Measurements from ENCODE around the gene NKD1. TPM values are rescaled to one million over a fixed set of nuclear protein-coding genes. Genes with fewer than 3 reads are reported as not detected.

Gene NKD1
- total RNA-seq, 4 donors from 2014 or later, result 3.5 to 48.1 (median 8.9) TPM

DNA sequence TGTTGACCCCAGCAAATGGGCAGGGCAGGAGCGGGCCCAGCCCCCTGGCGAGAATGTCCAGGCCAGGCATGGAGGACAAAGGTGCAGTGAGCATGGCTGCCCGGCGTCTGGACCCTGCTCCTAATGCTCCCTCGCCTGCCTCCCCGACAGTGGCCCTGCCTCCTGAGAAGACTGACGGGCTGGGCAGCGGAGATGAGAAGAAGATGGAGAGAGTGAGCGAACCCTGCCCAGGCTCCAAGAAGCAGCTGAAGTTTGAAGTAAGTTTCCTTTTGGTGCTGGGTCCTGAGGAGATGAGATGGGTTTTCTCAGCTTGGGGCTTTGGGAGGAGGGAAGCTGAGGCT is 73.2 kb downstream of the NKD1 start:
- H3K4me1 ChIP-seq, result peaks cover 9 to 18% of the 10 kb centered on the region in 2 donors
- TF ChIP-seq, protein P1, sequence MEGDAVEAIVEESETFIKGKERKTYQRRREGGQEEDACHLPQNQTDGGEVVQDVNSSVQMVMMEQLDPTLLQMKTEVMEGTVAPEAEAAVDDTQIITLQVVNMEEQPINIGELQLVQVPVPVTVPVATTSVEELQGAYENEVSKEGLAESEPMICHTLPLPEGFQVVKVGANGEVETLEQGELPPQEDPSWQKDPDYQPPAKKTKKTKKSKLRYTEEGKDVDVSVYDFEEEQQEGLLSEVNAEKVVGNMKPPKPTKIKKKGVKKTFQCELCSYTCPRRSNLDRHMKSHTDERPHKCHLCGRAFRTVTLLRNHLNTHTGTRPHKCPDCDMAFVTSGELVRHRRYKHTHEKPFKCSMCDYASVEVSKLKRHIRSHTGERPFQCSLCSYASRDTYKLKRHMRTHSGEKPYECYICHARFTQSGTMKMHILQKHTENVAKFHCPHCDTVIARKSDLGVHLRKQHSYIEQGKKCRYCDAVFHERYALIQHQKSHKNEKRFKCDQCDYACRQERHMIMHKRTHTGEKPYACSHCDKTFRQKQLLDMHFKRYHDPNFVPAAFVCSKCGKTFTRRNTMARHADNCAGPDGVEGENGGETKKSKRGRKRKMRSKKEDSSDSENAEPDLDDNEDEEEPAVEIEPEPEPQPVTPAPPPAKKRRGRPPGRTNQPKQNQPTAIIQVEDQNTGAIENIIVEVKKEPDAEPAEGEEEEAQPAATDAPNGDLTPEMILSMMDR (IDR thresholded peaks at IDR 0.05), result no peak
- no peak for TF ChIP-seq POLR2A (IDR thresholded peaks at IDR 0.05)
- H3K27ac ChIP-seq, result no peak overlapping the region
- intact Hi-C loops (cut with DNase I; ENCODE audit: low total_unique reads), result no loop called here
- H3K27me3 ChIP-seq, result no peaks in the 10 kb centered on the region
- DNase-seq, result no peak
- no peaks in the 10 kb centered on the region for H3K36me3 ChIP-seq
- no peaks in the 10 kb centered on the region for H3K9me3 ChIP-seq
- H3K4me3 ChIP-seq, result no peak overlapping the region

DNA sequence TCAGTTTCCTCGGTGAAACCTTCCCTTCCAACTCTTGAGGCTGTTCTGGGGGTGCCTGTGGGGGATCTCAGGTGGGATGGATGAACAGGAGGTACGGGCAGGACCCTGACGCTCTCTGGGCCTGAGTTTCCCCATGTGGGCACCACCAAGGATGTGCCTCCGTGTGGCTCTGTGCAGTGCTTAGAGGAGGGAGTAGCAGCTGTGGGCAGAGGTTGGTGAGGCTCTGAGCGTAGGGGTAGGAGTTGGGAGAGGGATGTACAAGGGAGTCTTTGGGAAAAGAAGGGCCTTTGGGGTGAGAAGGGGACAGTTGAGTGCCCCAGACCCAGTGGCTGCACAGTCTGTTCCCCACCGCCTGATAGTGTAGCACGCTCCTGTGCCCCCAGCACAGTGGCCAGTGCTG is 73.8 kb downstream of the NKD1 start:
- Histone ChIP-seq H3K27ac (no peak overlapping the region), H3K36me3 (no peaks in the 10 kb centered on the region), H3K9me3 (no peaks in the 10 kb centered on the region), H3K27me3 (no peaks in the 10 kb centered on the region), H3K4me3 (no peak overlapping the region), H3K4me1 (peaks cover 3 to 15% of the 10 kb centered on the region in 2 donors)
- intact Hi-C loops (cut with DNase I; ENCODE audit: low total_unique reads), result no loop called here
- no peak for TF ChIP-seq POLR2A (IDR thresholded peaks at IDR 0.05)
- TF ChIP-seq, protein P1 (IDR thresholded peaks at IDR 0.05), result no peak
- no peak for DNase-seq

DNA sequence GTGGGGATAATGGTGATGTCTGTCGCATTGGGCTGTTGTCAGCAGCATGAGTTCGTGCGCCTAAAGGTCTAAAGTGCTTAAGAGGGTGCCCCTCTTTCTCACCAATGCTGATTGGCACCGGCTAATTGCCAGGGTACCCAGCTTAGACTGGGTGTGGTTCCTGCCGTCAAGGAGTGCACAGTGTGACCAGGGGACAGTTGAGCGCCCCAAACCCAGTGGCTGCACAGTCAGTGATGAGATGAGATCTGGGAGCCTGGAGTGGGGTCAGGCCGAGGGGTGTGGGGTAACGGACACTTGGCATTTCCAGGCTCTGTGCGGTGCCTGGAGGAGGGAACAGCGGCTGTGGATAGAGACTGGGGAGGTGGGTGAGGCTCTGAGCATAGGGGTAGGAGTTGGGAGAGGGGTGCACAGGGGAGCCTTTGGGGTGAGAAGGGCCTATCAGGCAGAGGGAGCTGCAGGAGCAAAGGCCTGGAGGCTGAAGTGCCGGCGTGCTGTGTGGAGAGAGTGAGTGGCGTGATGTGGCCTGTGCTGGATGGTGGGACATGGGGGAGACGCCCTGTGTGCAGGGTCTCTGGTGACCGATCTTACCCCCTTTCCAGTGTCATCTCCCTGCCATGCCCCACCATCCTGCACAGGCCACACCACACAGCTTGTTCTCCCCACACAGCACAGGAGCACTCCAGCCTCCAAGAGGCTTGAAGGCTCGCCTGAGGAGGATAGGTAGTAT is 74.6 kb downstream of the NKD1 start:
- DNase-seq, result no peak
- H3K9me3 ChIP-seq, result no peaks in the 10 kb centered on the region
- TF ChIP-seq POLR2A (IDR thresholded peaks at IDR 0.05), result no peak
- H3K27me3 ChIP-seq, result no peaks in the 10 kb centered on the region
- intact Hi-C loops (cut with DNase I; ENCODE audit: low total_unique reads), result no loop called here
- no peak overlapping the region for H3K4me3 ChIP-seq
- H3K4me1 ChIP-seq, result peaks cover 0 to 8% of the 10 kb centered on the region in 2 donors
- H3K27ac ChIP-seq, result no peak overlapping the region
- no peaks in the 10 kb centered on the region for H3K36me3 ChIP-seq

DNA sequence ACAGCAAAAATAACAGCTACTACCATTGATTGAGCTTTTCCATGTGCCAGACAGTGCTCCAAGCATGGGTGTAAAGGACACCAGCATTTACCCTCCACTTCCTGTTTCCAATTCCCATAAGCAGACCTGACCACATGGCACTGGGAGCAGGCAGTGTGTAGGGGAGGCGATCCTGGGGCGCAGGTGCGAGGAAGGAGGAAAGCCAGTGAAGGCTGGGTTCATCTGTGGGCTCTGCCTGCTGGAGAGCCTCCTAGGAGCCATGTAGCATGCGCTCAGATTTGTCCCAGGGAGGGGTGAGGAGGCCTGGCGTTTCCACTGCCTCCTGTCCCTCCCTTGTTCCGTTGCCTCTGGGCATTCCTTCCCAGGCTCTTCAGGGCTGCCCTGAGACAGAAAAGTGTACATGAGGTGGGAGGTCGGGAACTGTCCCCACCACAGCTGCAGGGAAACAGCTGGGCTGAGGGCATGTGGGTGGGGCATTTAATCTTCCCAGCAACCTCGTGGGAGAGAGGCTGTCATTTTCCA is 76.3 kb downstream of the NKD1 start:
- H3K27me3 ChIP-seq, result no peaks in the 10 kb centered on the region

DNA sequence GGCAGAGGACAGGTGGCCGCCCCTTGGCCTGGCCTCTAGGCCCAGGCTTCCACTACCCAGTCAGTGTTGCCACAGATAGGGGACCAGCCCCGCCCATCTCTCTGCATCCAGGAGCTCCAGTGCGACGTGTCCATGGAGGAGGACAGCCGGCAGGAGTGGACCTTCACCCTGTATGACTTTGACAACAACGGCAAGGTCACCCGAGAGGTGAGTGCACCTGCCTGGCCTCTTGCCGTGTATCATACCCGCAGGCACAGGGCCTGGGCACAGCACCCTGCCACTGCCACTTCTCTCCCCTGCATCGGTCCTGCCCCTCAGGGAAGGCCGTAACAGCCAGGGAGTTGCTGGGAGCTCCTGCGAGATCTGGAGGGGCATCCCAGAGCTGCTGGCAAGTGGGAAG is 77.2 kb downstream of the NKD1 start:
- H3K27ac ChIP-seq, result no peak overlapping the region
- DNase-seq, result no peak

More for the DNA sequence above, 76.3 kb downstream of the NKD1 start:
- intact Hi-C loops (cut with DNase I; ENCODE audit: low total_unique reads), result no loop called here
- Histone ChIP-seq H3K4me3 (no peak overlapping the region), H3K9me3 (no peaks in the 10 kb centered on the region), H3K4me1 (peaks cover 0 to 8% of the 10 kb centered on the region in 2 donors), H3K36me3 (no peaks in the 10 kb centered on the region), H3K27ac (no peak overlapping the region)
- TF ChIP-seq, protein P1 (IDR thresholded peaks at IDR 0.05), result no peak
- TF ChIP-seq POLR2A (IDR thresholded peaks at IDR 0.05), result no peak
- no peak for DNase-seq

More for the DNA sequence above, 77.2 kb downstream of the NKD1 start:
- H3K4me1 ChIP-seq, result peaks cover 0 to 8% of the 10 kb centered on the region in 2 donors
- H3K27me3 ChIP-seq, result no peaks in the 10 kb centered on the region
- no peak overlapping the region for H3K4me3 ChIP-seq
- no peak for TF ChIP-seq POLR2A (IDR thresholded peaks at IDR 0.05)
- TF ChIP-seq, protein P1 (IDR thresholded peaks at IDR 0.05), result no peak
- H3K9me3 ChIP-seq, result no peaks in the 10 kb centered on the region
- intact Hi-C loops (cut with DNase I; ENCODE audit: low total_unique reads), result no loop called here
- no peaks in the 10 kb centered on the region for H3K36me3 ChIP-seq

Measured in uterus (tissue), 4 donors.